Neural cell (in vitro differentiated cells): Measurements from ENCODE around the gene SNRPA. TPM values are rescaled to one million over a fixed set of nuclear protein-coding genes. Genes with fewer than 3 reads are reported as not detected.

Source experiments
- H2AFZ ChIP-seq: fragments of 200-600, 300-800 bp; sonication (generic), shearing (Covaris generic); 2 replicates; pipeline ENCODE4 v1.6.0; 2014; ENCODE audit warnings: low read depth, mild to moderate bottlenecking, antibody characterized with exemption, low read length, moderate library complexity
- H3F3A ChIP-seq: fragments of 200-600 bp; shearing (Covaris generic); 2 replicates; pipeline ENCODE4 v1.6.1; 2016; ENCODE audit warnings: mild to moderate bottlenecking, moderate library complexity, mixed read lengths, antibody characterized with exemption, low read length; ENCODE audit not compliant: insufficient read depth, poor library complexity, severe bottlenecking
- H3K27ac ChIP-seq: fragments of 200-600, 300-800 bp; sonication (generic), shearing (Covaris generic); 2 replicates; pipeline ENCODE4 v1.5.1; 2014; ENCODE audit warnings: mild to moderate bottlenecking, low read length, moderate library complexity
- H3K27me3 ChIP-seq: fragments of 300-800, 200-600 bp; sonication (generic), shearing (Covaris generic); 2 replicates; pipeline ENCODE4 v1.6.0; 2014; ENCODE audit warnings: mild to moderate bottlenecking, low read depth, low read length, moderate library complexity; ENCODE audit not compliant: insufficient read depth
- H3K36me3 ChIP-seq: fragments of 300-800, 200-600 bp; sonication (generic), shearing (Covaris generic); 2 replicates; pipeline ENCODE4 v1.5.1; 2014; ENCODE audit warnings: mild to moderate bottlenecking, antibody characterized with exemption, low read length, moderate library complexity; ENCODE audit not compliant: insufficient read depth
- H3K4me2 ChIP-seq: fragments of 300-800, 200-600 bp; sonication (generic), shearing (Covaris generic); 2 replicates; pipeline ENCODE4 v1.6.0; 2014; ENCODE audit warnings: mild to moderate bottlenecking, low read length
- H3K4me3 ChIP-seq: fragments of 300-800, 200-600 bp; sonication (generic), shearing (Covaris generic); 2 replicates; pipeline ENCODE4 v1.5.1; 2014; ENCODE audit warnings: mild to moderate bottlenecking, low read length, moderate library complexity
- H3K79me2 ChIP-seq: fragments of 200-600 bp; shearing (Covaris generic); replicated peaks from 2 replicates; pipeline ENCODE4 v1.6.0; 2014; ENCODE audit warnings: mild to moderate bottlenecking, low read length, moderate library complexity; ENCODE audit not compliant: insufficient read depth
- H3K9ac ChIP-seq: fragments of 300-800, 200-600 bp; sonication (generic), shearing (Covaris generic); 2 replicates; pipeline ENCODE4 v1.6.1; 2016; ENCODE audit warnings: mild to moderate bottlenecking, low read length, mixed read lengths
- H3K9me2 ChIP-seq: fragments of 200-600 bp; shearing (Covaris generic); 2 replicates; pipeline ENCODE4 v1.6.1; 2016; ENCODE audit warnings: mild to moderate bottlenecking, low read length, mixed read lengths; ENCODE audit not compliant: insufficient read depth
- H3K9me3 ChIP-seq: fragments of 200-600, 300-800 bp; sonication (generic), shearing (Covaris generic); 2 replicates; pipeline ENCODE4 v1.6.1; 2016; ENCODE audit warnings: mild to moderate bottlenecking, mixed run types, low read length, moderate library complexity, mixed read lengths
- H4K20me1 ChIP-seq: fragments of 200-600 bp; shearing (Covaris generic); 2 replicates; pipeline ENCODE4 v1.6.1; 2016; ENCODE audit warnings: mild to moderate bottlenecking, mixed run types; ENCODE audit not compliant: insufficient read depth
- CTCF ChIP-seq: fragments of 450-650 bp; IDR thresholded peaks from 2 replicates; pipeline ENCODE4 v1.5.1; 2014; ENCODE audit warnings: antibody characterized with exemption, mild to moderate bottlenecking, moderate library complexity; ENCODE audit not compliant: poor library complexity, severe bottlenecking
- EP300 ChIP-seq: fragments of 450-650 bp; conservative IDR thresholded peaks from 2 replicates; pipeline ENCODE4 v1.6.1; 2014; ENCODE audit warnings: antibody characterized with exemption, mild to moderate bottlenecking, moderate library complexity; ENCODE audit not compliant: poor library complexity, severe bottlenecking
- EZH2 ChIP-seq: fragments of 200-600, 300-800 bp; shearing (Covaris generic), sonication (generic); IDR thresholded peaks from 2 replicates; pipeline ENCODE4 v1.6.1; 2014; ENCODE audit warnings: antibody characterized with exemption, low read length, borderline replicate concordance, mild to moderate bottlenecking; ENCODE audit not compliant: insufficient read depth, poor library complexity, severe bottlenecking
- MXI1 ChIP-seq: fragments of 450-650 bp; conservative IDR thresholded peaks from 2 replicates; pipeline ENCODE4 v1.6.1; 2014; ENCODE audit warnings: antibody characterized with exemption, mild to moderate bottlenecking; ENCODE audit not compliant: poor library complexity, severe bottlenecking
- POLR2AphosphoS5 ChIP-seq: IDR thresholded peaks from 2 replicates; pipeline ENCODE4 v1.6.1; 2012
- RAD21 ChIP-seq: fragments of 450-650 bp; conservative IDR thresholded peaks from 2 replicates; pipeline ENCODE4 v1.6.1; 2014; ENCODE audit warnings: antibody characterized with exemption, mild to moderate bottlenecking, moderate library complexity
- SMC3 ChIP-seq: fragments of 450-650 bp; conservative IDR thresholded peaks from 2 replicates; pipeline ENCODE4 v1.6.1; 2014; ENCODE audit warnings: antibody characterized with exemption, mild to moderate bottlenecking, moderate library complexity; ENCODE audit not compliant: poor library complexity
- TAF1 ChIP-seq: IDR thresholded peaks from 2 replicates; pipeline ENCODE4 v1.6.1; 2012; ENCODE audit warnings: low read depth
- polyA minus RNA-seq: library from RNA; depleted of rRNA, polyadenylated mRNA; stranded (reverse); fragments of >200 nt; gene quantifications from 2 replicates; pipeline ENCODE4 v1.2.3, GENCODE V29; 2014
- polyA plus RNA-seq: library from polyadenylated mRNA; depleted of rRNA; stranded (reverse); fragments of >200 nt; gene quantifications from 2 replicates; pipeline ENCODE4 v1.2.3, GENCODE V29; 2014
- TF ChIP-seq, protein P1 (sequence below): IDR thresholded peaks from 2 replicates; pipeline ENCODE4 v1.6.1; 2012; ENCODE audit warnings: borderline replicate concordance

The SNRPA gene
- polyA plus RNA-seq (29.9 and 37.9 TPM in 2 replicates), polyA minus RNA-seq (14.4 and 19.2 TPM in 2 replicates)

DNA sequence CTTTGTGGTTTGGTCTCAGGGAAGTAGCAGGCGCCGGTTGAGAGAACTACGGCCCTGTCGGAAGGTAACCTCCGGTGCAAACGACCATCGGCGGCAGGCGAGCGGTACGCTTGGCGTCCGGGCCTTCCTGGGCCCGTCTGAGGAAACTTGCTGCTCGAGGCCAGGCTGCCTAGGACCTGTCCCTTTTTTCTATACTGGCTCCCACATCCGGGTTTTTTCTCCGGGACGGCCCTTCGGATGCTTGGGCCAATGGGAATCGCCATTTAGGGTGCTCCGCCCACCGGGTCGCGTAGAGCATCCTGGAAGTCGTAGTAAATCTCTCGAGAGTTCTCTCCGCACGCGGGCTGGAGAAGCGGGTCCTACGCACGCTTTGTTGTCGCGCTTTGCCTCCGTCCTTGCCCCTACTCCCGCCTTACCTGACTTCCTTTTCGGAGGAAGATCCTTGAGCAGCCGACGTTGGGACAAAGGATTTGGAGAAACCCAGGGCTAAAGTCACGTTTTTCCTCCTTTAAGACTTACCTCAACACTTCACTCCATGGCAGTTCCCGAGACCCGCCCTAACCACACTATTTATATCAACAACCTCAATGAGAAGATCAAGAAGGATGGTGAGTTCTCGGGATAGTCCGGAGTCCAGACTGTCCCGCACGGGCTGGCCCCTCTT is at the start of gene SNRPA:
TSS of gene SNRPA (plus strand) at position 330 of the 664 bp plus-strand sequence. CDS start at position 536, 206 bp downstream.
- TF ChIP-seq SMC3, result peak; percentile 37
- no peak for TF ChIP-seq CTCF
- peak; percentile 26 for TF ChIP-seq RAD21
- TF ChIP-seq MXI1, result peak; percentile 97
- TF ChIP-seq EZH2, result no peak
- TF ChIP-seq POLR2AphosphoS5, result peak; percentile 74
- H3K9me2 ChIP-seq, result no peaks in the 10 kb centered on the region
- H3K4me3 ChIP-seq, result peak within 1 kb of the TSS; percentile 81
- no peaks in the 10 kb centered on the region for H3K27me3 ChIP-seq
- no peaks in the 10 kb centered on the region for H4K20me1 ChIP-seq
- peak within 1 kb of the TSS; percentile 76 for H3K9ac ChIP-seq
- peaks cover 45% of the 10 kb centered on the region for H3K79me2 ChIP-seq
- H3K36me3 ChIP-seq, result no peaks in the 10 kb centered on the region
- peak within 1 kb of the TSS; percentile 90 for H3K4me2 ChIP-seq
- no peaks in the 10 kb centered on the region for H3K9me3 ChIP-seq
- peak within 1 kb of the TSS; percentile 92 for H2AFZ ChIP-seq
- no peaks in the 10 kb centered on the region for H3F3A ChIP-seq
- H3K27ac ChIP-seq, result peak within 1 kb of the TSS; percentile 80

DNA sequence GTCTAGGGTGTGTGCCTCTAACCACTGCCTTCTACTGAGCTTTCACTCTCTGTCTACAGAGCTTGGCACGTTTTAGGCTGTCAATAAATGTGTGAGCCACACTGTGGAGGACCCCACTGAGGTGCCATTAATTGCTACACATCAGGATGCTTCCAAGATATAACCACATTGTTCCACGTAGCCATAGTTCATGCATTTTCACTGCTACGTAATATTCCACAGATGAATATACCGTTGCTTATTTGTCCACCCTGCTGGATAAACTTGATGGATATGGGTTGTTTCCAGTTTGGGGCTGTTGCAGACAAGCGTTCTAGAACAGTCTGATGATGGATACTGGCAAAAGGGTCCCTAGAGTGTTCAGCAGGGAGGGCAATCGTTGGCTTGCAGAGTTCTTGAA is 49.2 kb upstream of the SNRPA start:
- Histone ChIP-seq H3K4me2 (no peak overlapping the region), H3K36me3 (peaks cover 8% of the 10 kb centered on the region), H3K9ac (no peak overlapping the region), H3K9me3 (no peaks in the 10 kb centered on the region), H3K4me3 (no peak overlapping the region), H3K27ac (no peak overlapping the region), H3K79me2 (no peaks in the 10 kb centered on the region), H3K27me3 (no peaks in the 10 kb centered on the region), H2AFZ (no peak overlapping the region), H3F3A (no peaks in the 10 kb centered on the region), H3K9me2 (no peaks in the 10 kb centered on the region), H4K20me1 (no peaks in the 10 kb centered on the region)
- TF ChIP-seq, protein P1, sequence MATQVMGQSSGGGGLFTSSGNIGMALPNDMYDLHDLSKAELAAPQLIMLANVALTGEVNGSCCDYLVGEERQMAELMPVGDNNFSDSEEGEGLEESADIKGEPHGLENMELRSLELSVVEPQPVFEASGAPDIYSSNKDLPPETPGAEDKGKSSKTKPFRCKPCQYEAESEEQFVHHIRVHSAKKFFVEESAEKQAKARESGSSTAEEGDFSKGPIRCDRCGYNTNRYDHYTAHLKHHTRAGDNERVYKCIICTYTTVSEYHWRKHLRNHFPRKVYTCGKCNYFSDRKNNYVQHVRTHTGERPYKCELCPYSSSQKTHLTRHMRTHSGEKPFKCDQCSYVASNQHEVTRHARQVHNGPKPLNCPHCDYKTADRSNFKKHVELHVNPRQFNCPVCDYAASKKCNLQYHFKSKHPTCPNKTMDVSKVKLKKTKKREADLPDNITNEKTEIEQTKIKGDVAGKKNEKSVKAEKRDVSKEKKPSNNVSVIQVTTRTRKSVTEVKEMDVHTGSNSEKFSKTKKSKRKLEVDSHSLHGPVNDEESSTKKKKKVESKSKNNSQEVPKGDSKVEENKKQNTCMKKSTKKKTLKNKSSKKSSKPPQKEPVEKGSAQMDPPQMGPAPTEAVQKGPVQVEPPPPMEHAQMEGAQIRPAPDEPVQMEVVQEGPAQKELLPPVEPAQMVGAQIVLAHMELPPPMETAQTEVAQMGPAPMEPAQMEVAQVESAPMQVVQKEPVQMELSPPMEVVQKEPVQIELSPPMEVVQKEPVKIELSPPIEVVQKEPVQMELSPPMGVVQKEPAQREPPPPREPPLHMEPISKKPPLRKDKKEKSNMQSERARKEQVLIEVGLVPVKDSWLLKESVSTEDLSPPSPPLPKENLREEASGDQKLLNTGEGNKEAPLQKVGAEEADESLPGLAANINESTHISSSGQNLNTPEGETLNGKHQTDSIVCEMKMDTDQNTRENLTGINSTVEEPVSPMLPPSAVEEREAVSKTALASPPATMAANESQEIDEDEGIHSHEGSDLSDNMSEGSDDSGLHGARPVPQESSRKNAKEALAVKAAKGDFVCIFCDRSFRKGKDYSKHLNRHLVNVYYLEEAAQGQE, result no peak
- TF ChIP-seq CTCF (no peak), SMC3 (no peak), POLR2AphosphoS5 (no peak), EP300 (no peak), MXI1 (no peak), RAD21 (no peak), EZH2 (no peak), TAF1 (no peak)
